CD14-positive monocyte (primary cell): ENCODE results near the gene AGT. TPM values are rescaled to one million over a fixed set of nuclear protein-coding genes. Genes with fewer than 3 reads are reported as not detected.

ENCODE experiments used
- DNase-seq, 3 donors: peaks; one replicate each; pipeline ENCODE4 v3.0.0-alpha.2; 2011 to 2022
- H2AFZ ChIP-seq: 2 replicates; pipeline ENCODE4 v1.6.0; 2012; ENCODE audit warnings: mild to moderate bottlenecking, low read depth, low read length, inconsistent platforms; ENCODE audit not compliant: insufficient read depth, poor library complexity, severe bottlenecking
- H3K27ac ChIP-seq, 2 donors: 1 replicate in 1 of 2; 2 replicates in 1 of 2; pipeline ENCODE4 v1.5.1; 2012 to 2013; ENCODE audit warnings: low read length in 2 of 2, control low read depth in 1 of 2, inconsistent platforms in 1 of 2, low read depth in 1 of 2, mild to moderate bottlenecking in 1 of 2
- H3K27me3 ChIP-seq, 2 donors: one replicate each; pipeline versions ENCODE4 v1.6.0 to v1.6.1; 2011 to 2013; ENCODE audit warnings: low read length in 2 of 2; ENCODE audit not compliant: control insufficient read depth in 2 of 2, insufficient read depth in 2 of 2
- H3K36me3 ChIP-seq, 2 donors: replicated peaks in 1 of 2; 1 replicate in 1 of 2; 2 replicates in 1 of 2; pipeline versions ENCODE4 v1.5.1 to v1.6.1; 2012 to 2013; ENCODE audit warnings: low read length in 2 of 2, control low read depth in 1 of 2, inconsistent platforms in 1 of 2, mild to moderate bottlenecking in 1 of 2; ENCODE audit not compliant: insufficient read depth in 2 of 2, control insufficient read depth in 1 of 2
- H3K4me1 ChIP-seq, 2 donors: 1 replicate in 1 of 2; 2 replicates in 1 of 2; pipeline versions ENCODE4 v1.5.1 to v1.6.1; 2012 to 2013; ENCODE audit warnings: low read length in 2 of 2, control low read depth in 1 of 2, inconsistent platforms in 1 of 2, mild to moderate bottlenecking in 1 of 2, moderate library complexity in 1 of 2; ENCODE audit not compliant: insufficient read depth in 2 of 2, control insufficient read depth in 1 of 2
- H3K4me2 ChIP-seq: replicated peaks from 2 replicates; pipeline ENCODE3; 2012; ENCODE audit warnings: low read length, moderate library complexity, mild to moderate bottlenecking; ENCODE audit not compliant: poor library complexity, severe bottlenecking; ENCODE audit errors: extremely low read depth
- H3K4me3 ChIP-seq, 3 experiments: fragments of 200-600 bp in 1 of 3; sonication (generic) in 1 of 3; replicated peaks in 1 of 3; 1 replicate in 2 of 3; 2 replicates in 1 of 3; pipeline ENCODE4 v1.5.1; 2011 to 2013; ENCODE audit warnings: low read length in 3 of 3, mild to moderate bottlenecking in 3 of 3, control low read depth in 2 of 3, low read depth in 2 of 3, inconsistent platforms in 1 of 3, moderate library complexity in 1 of 3
- H3K79me2 ChIP-seq: 2 replicates; pipeline ENCODE4 v1.6.0; 2012; ENCODE audit warnings: mild to moderate bottlenecking, control low read depth, inconsistent platforms, low read length, moderate library complexity; ENCODE audit not compliant: insufficient read depth
- H3K9ac ChIP-seq: 2 replicates; pipeline ENCODE4 v1.6.0; 2017; ENCODE audit warnings: low read length, mild to moderate bottlenecking; ENCODE audit not compliant: insufficient read depth, poor library complexity, severe bottlenecking
- H3K9me3 ChIP-seq, 2 donors: replicated peaks in 1 of 2; 1 replicate in 1 of 2; 2 replicates in 1 of 2; pipeline versions ENCODE4 v1.5.1 to v1.6.1; 2012 to 2013; ENCODE audit warnings: low read length in 2 of 2, control low read depth in 1 of 2; ENCODE audit not compliant: control insufficient read depth in 1 of 2, insufficient read depth in 1 of 2
- H4K20me1 ChIP-seq: 2 replicates; pipeline ENCODE4 v1.6.0; 2012; ENCODE audit warnings: mild to moderate bottlenecking, low read length, control low read depth, moderate library complexity; ENCODE audit not compliant: insufficient read depth
- H3K27ac Mint-ChIP-seq, 7 donors: one replicate each; pipeline ENCODE4 v1.8.0; 2020; ENCODE audit warnings: mild to moderate bottlenecking in 7 of 7, mixed read lengths in 7 of 7, moderate library complexity in 6 of 7, inconsistent platforms in 2 of 7
- H3K27me3 Mint-ChIP-seq, 3 donors: one replicate each; pipeline ENCODE4 v1.8.0; 2021 to 2022; ENCODE audit warnings: low read depth in 3 of 3, mild to moderate bottlenecking in 3 of 3, mixed read lengths in 3 of 3, moderate library complexity in 3 of 3, inconsistent platforms in 1 of 3
- H3K36me3 Mint-ChIP-seq, 2 donors: one replicate each; pipeline ENCODE4 v1.8.0; 2020; ENCODE audit warnings: mixed read lengths in 2 of 2, inconsistent platforms in 1 of 2, mild to moderate bottlenecking in 1 of 2
- H3K4me1 Mint-ChIP-seq: one replicate; pipeline ENCODE4 v1.8.0; 2020; ENCODE audit warnings: mild to moderate bottlenecking, mixed read lengths
- H3K4me3 Mint-ChIP-seq, 2 donors: one replicate each; pipeline ENCODE4 v1.8.0; 2020; ENCODE audit warnings: mild to moderate bottlenecking in 2 of 2, mixed read lengths in 2 of 2, moderate library complexity in 1 of 2
- H3K9me3 Mint-ChIP-seq, 7 donors: one replicate each; pipeline ENCODE4 v1.8.0; 2020 to 2022; ENCODE audit warnings: mixed read lengths in 7 of 7, mild to moderate bottlenecking in 6 of 7, moderate library complexity in 6 of 7, inconsistent platforms in 2 of 7
- WGBS: methylation state at CpG from one replicate; pipeline ENCODE4 v1.1.5; 2013; ENCODE audit warnings: missing lambda C conversion rate; ENCODE audit not compliant: insufficient coverage; 5-methylcytosine and 5-hydroxymethylcytosine counted together
- intact Hi-C, 2 donors: fragments of 100-400 bp; cut with micrococcal nuclease; formaldehyde crosslinking; loops; one replicate each; pipeline versions ENCODE4 v1.15.0 to v1.15.1; 2023
- polyA plus RNA-seq, 3 donors: library from polyadenylated mRNA; depleted of rRNA in 1 of 3; unstranded in 2 of 3; stranded (reverse) in 1 of 3; fragments of 300-500 nt in 2 of 3; fragments of >200 nt in 1 of 3; fragmentation: Illumina TruSeq in 2 of 3; gene quantifications; 1 replicate in 2 of 3; 2 replicates in 1 of 3; pipeline ENCODE4 v1.2.3, GENCODE V29; 2012 to 2021
- TF ChIP-seq, protein P1 (sequence below): fragments of 200-600 bp; IDR thresholded peaks from one replicate; pipeline ENCODE4 v1.8.0; 2022; ENCODE audit warnings: antibody characterized with exemption, mild to moderate bottlenecking

AGT gene
- polyA plus RNA-seq, 3 donors: 0.04 TPM; not detected in 2

DNA sequence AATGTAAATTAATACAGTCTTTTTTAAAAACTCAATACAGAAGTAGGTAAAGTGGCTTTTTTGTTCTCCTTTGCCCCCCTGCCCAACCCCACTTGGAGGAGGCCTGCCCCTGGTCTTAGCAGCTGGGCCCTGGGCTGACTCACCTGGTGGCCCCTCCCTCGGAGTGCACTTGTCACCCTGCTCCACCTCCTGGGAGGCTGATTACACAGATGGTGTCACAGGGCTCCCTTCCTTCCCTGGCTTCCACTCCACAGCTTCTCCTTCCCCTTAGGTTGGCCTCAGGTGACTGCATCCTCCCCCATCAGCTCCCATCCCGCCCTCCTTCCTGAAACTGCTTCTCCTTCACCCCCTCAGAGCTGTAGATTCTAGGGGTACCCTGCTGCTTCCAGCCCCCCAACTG, 21.5 kb upstream of the AGT start:
- 61% methylated on average over 2 of the region's 2 CpGs for WGBS
- H3K4me3 Mint-ChIP-seq: no peak overlapping the region
- no peaks in the 10 kb centered on the region for H3K36me3 ChIP-seq
- peaks cover 6 to 17% (median 15%) of the 10 kb centered on the region in 3 donors for H3K27me3 Mint-ChIP-seq
- no peak overlapping the region for H3K4me2 ChIP-seq
- DNase-seq: no peak
- no peak overlapping the region for H3K9ac ChIP-seq
- peaks cover 0 to 2% (median 0%) of the 10 kb centered on the region in 7 donors for H3K9me3 Mint-ChIP-seq
- intact Hi-C loops: no loop called here
- H3K27ac ChIP-seq: no peak overlapping the region
- H3K79me2 ChIP-seq: no peaks in the 10 kb centered on the region
- no peaks in the 10 kb centered on the region for H3K9me3 ChIP-seq
- TF ChIP-seq, protein P1, sequence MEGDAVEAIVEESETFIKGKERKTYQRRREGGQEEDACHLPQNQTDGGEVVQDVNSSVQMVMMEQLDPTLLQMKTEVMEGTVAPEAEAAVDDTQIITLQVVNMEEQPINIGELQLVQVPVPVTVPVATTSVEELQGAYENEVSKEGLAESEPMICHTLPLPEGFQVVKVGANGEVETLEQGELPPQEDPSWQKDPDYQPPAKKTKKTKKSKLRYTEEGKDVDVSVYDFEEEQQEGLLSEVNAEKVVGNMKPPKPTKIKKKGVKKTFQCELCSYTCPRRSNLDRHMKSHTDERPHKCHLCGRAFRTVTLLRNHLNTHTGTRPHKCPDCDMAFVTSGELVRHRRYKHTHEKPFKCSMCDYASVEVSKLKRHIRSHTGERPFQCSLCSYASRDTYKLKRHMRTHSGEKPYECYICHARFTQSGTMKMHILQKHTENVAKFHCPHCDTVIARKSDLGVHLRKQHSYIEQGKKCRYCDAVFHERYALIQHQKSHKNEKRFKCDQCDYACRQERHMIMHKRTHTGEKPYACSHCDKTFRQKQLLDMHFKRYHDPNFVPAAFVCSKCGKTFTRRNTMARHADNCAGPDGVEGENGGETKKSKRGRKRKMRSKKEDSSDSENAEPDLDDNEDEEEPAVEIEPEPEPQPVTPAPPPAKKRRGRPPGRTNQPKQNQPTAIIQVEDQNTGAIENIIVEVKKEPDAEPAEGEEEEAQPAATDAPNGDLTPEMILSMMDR: no peak
- H2AFZ ChIP-seq: no peak overlapping the region
- H3K36me3 Mint-ChIP-seq: no peaks in the 10 kb centered on the region
- H3K4me1 Mint-ChIP-seq: no peaks in the 10 kb centered on the region
- H3K4me1 ChIP-seq: no peaks in the 10 kb centered on the region
- no peak overlapping the region for H3K27ac Mint-ChIP-seq
- no peak overlapping the region for H3K4me3 ChIP-seq
- H4K20me1 ChIP-seq: no peaks in the 10 kb centered on the region
- no peaks in the 10 kb centered on the region for H3K27me3 ChIP-seq

DNA sequence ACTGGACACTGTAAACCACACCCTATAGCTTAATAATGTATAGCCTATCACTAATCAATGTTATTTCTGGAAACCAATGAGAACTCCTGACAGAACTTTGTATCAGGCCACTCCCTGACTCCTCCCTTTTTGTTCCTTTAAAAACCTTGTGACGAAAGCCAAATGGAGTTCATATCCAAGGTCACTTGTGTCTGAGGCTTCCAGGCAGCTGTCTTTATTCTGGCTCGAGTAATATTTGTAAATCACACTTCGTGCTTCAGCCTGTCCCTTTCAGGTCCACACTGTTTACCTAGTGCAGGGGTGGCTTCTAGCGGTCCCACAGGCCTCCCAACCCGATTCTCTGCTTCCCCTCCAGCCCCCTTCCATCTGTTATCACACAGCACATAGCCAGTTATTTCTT, 17.1 kb upstream of the AGT start:
- Histone ChIP-seq H3K9ac (no peak overlapping the region), H3K9me3 (no peaks in the 10 kb centered on the region), H3K4me2 (no peak overlapping the region), H3K27ac (no peak overlapping the region), H3K79me2 (no peaks in the 10 kb centered on the region), H3K4me1 (no peaks in the 10 kb centered on the region), H4K20me1 (no peaks in the 10 kb centered on the region), H2AFZ (no peak overlapping the region), H3K36me3 (no peaks in the 10 kb centered on the region), H3K27me3 (no peaks in the 10 kb centered on the region), H3K4me3 (no peak overlapping the region)
- Mint-ChIP-seq H3K4me1 (no peaks in the 10 kb centered on the region), H3K27ac (no peak overlapping the region), H3K36me3 (no peaks in the 10 kb centered on the region), H3K4me3 (no peak overlapping the region), H3K9me3 (peaks cover 0 to 5% (median 3%) of the 10 kb centered on the region in 7 donors), H3K27me3 (peaks cover 6 to 14% (median 8%) of the 10 kb centered on the region in 3 donors)
- TF ChIP-seq, protein P1: no peak
- WGBS: 84% methylated on average over 2 of the region's 5 CpGs
- intact Hi-C loops: no loop called here
- DNase-seq: no peak
